HCT116 (cell line): ENCODE measurements around the gene SLC44A2. TPM values are rescaled to one million over a fixed set of nuclear protein-coding genes. Genes with fewer than 3 reads are reported as not detected.
A peak's percentile ranks its signal among the peaks of the same experiment; 100 is the strongest.

Experiments
- ATAC-seq: fragments of 200-7000 bp; cut with Tn5 transposase; 2 replicates; pipeline ENCODE4 v1.9.1; 2020; ENCODE audit warnings: mild to moderate bottlenecking, moderate library complexity
- BruUV-seq: library from RNA; stranded (reverse); fragments of 400-500 nt; replicated peaks from 2 replicates; lab custom pipeline; 2021; lab: Mats Ljungman, UMichigan
- CTCF ChIA-PET: fragments of 300-600 bp; sonication (Branson Sonifier 250); formaldehyde crosslinking; loops from one replicate; lab custom pipeline; 2021; ENCODE audit warnings: antibody characterized with exemption; lab: Charles Lee
- POLR2A ChIA-PET: fragments of 300-600, 350-600 bp; sonication (Branson Sonifier 250); formaldehyde crosslinking; loops from one replicate; lab custom pipeline; 2021; ENCODE audit warnings: antibody characterized with exemption; lab: Charles Lee
- RAD21 ChIA-PET, 2 experiments: fragments of 300-600 bp; sonication (Branson Sonifier 250); formaldehyde crosslinking; loops; one replicate each; lab custom pipeline; 2023; ENCODE audit warnings: low total read pairs in 2 of 2; ENCODE audit not compliant: uncharacterized antibody in 2 of 2, unreplicated experiment in 2 of 2, low non-redundant PET in 1 of 2; lab: Charles Lee
- DNase-seq: peaks from one replicate; pipeline ENCODE4 v3.0.0-alpha.2; 2010; ENCODE audit warnings: low read depth, low spot score
- H2AFZ ChIP-seq: fragments of 200-600 bp; shearing (Covaris generic), sonication (generic); 2 replicates; pipeline ENCODE4 v1.6.1; 2017; ENCODE audit warnings: low read depth, mixed run types, mixed read lengths, antibody characterized with exemption, low read length; ENCODE audit not compliant: poor library complexity, severe bottlenecking
- H3K27ac ChIP-seq: 2 replicates; pipeline ENCODE4 v1.5.1; 2012; ENCODE audit warnings: low read depth, low read length
- H3K27me3 ChIP-seq: fragments of 200-600 bp; sonication (generic); 2 replicates; pipeline ENCODE4 v1.6.1; 2016; ENCODE audit warnings: mixed run types, low read length, mixed read lengths; ENCODE audit not compliant: insufficient read depth
- H3K36me3 ChIP-seq, 2 experiments: fragments of 200-500 bp in 1 of 2; fragments of 200-600 bp in 1 of 2; sonication (Bioruptor generic) in 1 of 2; sonication (generic) in 1 of 2; 2 replicates each; pipeline versions ENCODE4 v1.5.1 to v1.6.1; 2014 to 2016; ENCODE audit warnings: low read length in 2 of 2, inconsistent platforms in 1 of 2, mixed read lengths in 1 of 2, mixed run types in 1 of 2; ENCODE audit not compliant: insufficient read depth in 2 of 2, control insufficient read depth in 1 of 2
- H3K4me1 ChIP-seq, 2 experiments: fragments of 200-600 bp in 1 of 2; sonication (generic) in 1 of 2; 2 replicates each; pipeline versions ENCODE4 v1.5.1 to v1.6.1; 2012 to 2017; ENCODE audit warnings: low read length in 2 of 2, inconsistent platforms in 1 of 2, mild to moderate bottlenecking in 1 of 2, mixed read lengths in 1 of 2, mixed run types in 1 of 2, moderate library complexity in 1 of 2; ENCODE audit not compliant: insufficient read depth in 2 of 2, control insufficient read depth in 1 of 2
- H3K4me2 ChIP-seq: fragments of 200-600 bp; sonication (generic); 2 replicates; pipeline ENCODE4 v1.6.1; 2017; ENCODE audit warnings: mixed run types, low read length, mixed read lengths
- H3K4me3 ChIP-seq, 2 experiments: fragments of 200-600 bp in 1 of 2; sonication (generic) in 1 of 2; replicated peaks in 1 of 2; 2 replicates each; pipeline ENCODE4 v1.5.1; 2011 to 2016; ENCODE audit warnings: low read length in 2 of 2, control low read depth in 1 of 2, low read depth in 1 of 2, mild to moderate bottlenecking in 1 of 2, mixed read lengths in 1 of 2, mixed run types in 1 of 2
- H3K79me2 ChIP-seq: fragments of 200-600 bp; sonication (generic); 2 replicates; pipeline ENCODE4 v1.6.1; 2017; ENCODE audit warnings: mild to moderate bottlenecking, mixed run types, low read length, moderate library complexity, mixed read lengths; ENCODE audit not compliant: insufficient read depth
- H3K9ac ChIP-seq: fragments of 200-600 bp; sonication (generic); 2 replicates; pipeline ENCODE4 v1.6.1; 2016; ENCODE audit warnings: low read length, mixed read lengths
- H3K9me2 ChIP-seq: fragments of 200-600 bp; sonication (generic), shearing (Covaris generic); 2 replicates; pipeline ENCODE4 v1.6.1; 2017; ENCODE audit warnings: mixed run types, mild to moderate bottlenecking, moderate library complexity; ENCODE audit not compliant: insufficient read depth
- H3K9me3 ChIP-seq, 2 experiments: fragments of 200-500 bp in 1 of 2; fragments of 200-600 bp in 1 of 2; sonication (Bioruptor generic) in 1 of 2; sonication (generic) in 1 of 2; 2 replicates each; pipeline ENCODE4 v1.6.1; 2014 to 2017; ENCODE audit warnings: low read length in 2 of 2, mixed read lengths in 2 of 2, inconsistent platforms in 1 of 2, low read depth in 1 of 2, mild to moderate bottlenecking in 1 of 2, mixed run types in 1 of 2, moderate library complexity in 1 of 2; ENCODE audit not compliant: control insufficient read depth in 1 of 2, insufficient read depth in 1 of 2
- H4K20me1 ChIP-seq: fragments of 200-600 bp; sonication (generic), shearing (Covaris generic); 2 replicates; pipeline ENCODE4 v1.6.1; 2017; ENCODE audit warnings: mixed run types, mild to moderate bottlenecking, moderate library complexity; ENCODE audit not compliant: insufficient read depth
- CBX3 ChIP-seq: IDR thresholded peaks from 2 replicates; pipeline ENCODE4 v1.6.1; 2012; ENCODE audit warnings: low read depth
- EZH2 ChIP-seq: fragments of 200-600 bp; sonication (generic); IDR thresholded peaks from 2 replicates; pipeline ENCODE4 v1.6.1; 2017; ENCODE audit warnings: antibody characterized with exemption, mixed run types
- EZH2phosphoT487 ChIP-seq: fragments of 200-600 bp; IDR thresholded peaks from 2 replicates; pipeline ENCODE4 v1.6.1; 2018; ENCODE audit warnings: antibody characterized with exemption, borderline replicate concordance
- POLR2AphosphoS5 ChIP-seq: IDR thresholded peaks from 2 replicates; pipeline ENCODE4 v1.6.1; 2011; ENCODE audit warnings: mild to moderate bottlenecking, low read depth, low read length, moderate library complexity
- ZBTB33 ChIP-seq: IDR thresholded peaks from 2 replicates; pipeline ENCODE4 v1.6.1; 2011; ENCODE audit warnings: mild to moderate bottlenecking, low read length, moderate library complexity; ENCODE audit not compliant: insufficient replicate concordance; ENCODE audit errors: extremely low read depth
- ZNF274 ChIP-seq: fragments of 200-500 bp; sonication (Bioruptor generic); IDR thresholded peaks from 2 replicates; pipeline ENCODE4 v1.6.1; 2014; ENCODE audit warnings: mild to moderate bottlenecking, low read depth, low read length, inconsistent platforms
- intact Hi-C: fragments of 100-400 bp; cut with micrococcal nuclease; formaldehyde crosslinking; loops from 2 replicates; pipeline ENCODE4 v1.10.0; 2022
- total RNA-seq: library from RNA; stranded (reverse); gene quantifications from one replicate; pipeline ENCODE4 v1.2.1, GENCODE V29; 2021; ENCODE audit not compliant: unreplicated experiment

The SLC44A2 gene
- total RNA-seq, 1 experiment from 2014 or later, result 90.9 TPM

GRCh38 chr19:10620786-10621185 is 4.6 kb upstream of the SLC44A2 start:
- H2AFZ ChIP-seq, result no peak overlapping the region
- intact Hi-C loops, result no loop called here
- H3K4me1 ChIP-seq, result peaks cover 59 to 75% of the 10 kb centered on the region in 2 experiments
- no peak overlapping the region for H3K27ac ChIP-seq
- no peak for TF ChIP-seq CBX3
- BruUV-seq, result no TSS peak
- no peaks in the 10 kb centered on the region for H3K9me3 ChIP-seq
- DNase-seq, result no peak
- ChIA-PET CTCF (interaction anchor here (0.7 kb wide), 1 partner anchor 97 kb away, joined by 3 read pairs; the partner anchor contains the start of gene DNM2), RAD21 (no interaction called here), POLR2A (interaction anchor here (0.7 kb wide), 1 partner anchor 36 kb away, joined by 3 read pairs; no protein-coding TSS in a partner anchor)
- H3K4me2 ChIP-seq, result peak overlapping the region; percentile 27
- no peaks in the 10 kb centered on the region for H3K27me3 ChIP-seq
- no peak overlapping the region for H3K4me3 ChIP-seq
- ATAC-seq, result no peak
- H3K9me2 ChIP-seq, result no peaks in the 10 kb centered on the region
- no peak overlapping the region for H3K9ac ChIP-seq
- H4K20me1 ChIP-seq, result no peaks in the 10 kb centered on the region
- H3K79me2 ChIP-seq, result peaks cover 3% of the 10 kb centered on the region
- no peaks in the 10 kb centered on the region for H3K36me3 ChIP-seq

- CTCF ChIA-PET, result interaction anchor here (0.7 kb wide), 1 partner anchor 17 kb away, joined by 3 read pairs; no protein-coding TSS in a partner anchor
- Histone ChIP-seq H3K27me3 (no peaks in the 10 kb centered on the region), H2AFZ (no peak overlapping the region), H3K4me3 (no peak overlapping the region), H3K27ac (no peak overlapping the region), H4K20me1 (no peaks in the 10 kb centered on the region), H3K4me1 (peaks cover 58 to 72% of the 10 kb centered on the region in 2 experiments), H3K9me2 (no peaks in the 10 kb centered on the region), H3K79me2 (peaks cover 9% of the 10 kb centered on the region), H3K9me3 (no peaks in the 10 kb centered on the region), H3K9ac (no peak overlapping the region), H3K36me3 (no peaks in the 10 kb centered on the region), H3K4me2 (no peak overlapping the region)
- intact Hi-C loops, result no loop called here
- no peak for DNase-seq
- POLR2A ChIA-PET, result interaction anchor here (1.2 kb wide), 1 partner anchor 80 kb away, joined by 3 read pairs; no protein-coding TSS in a partner anchor
- TF ChIP-seq EZH2 (no peak), ZBTB33 (no peak), EZH2phosphoT487 (no peak), ZNF274 (no peak), CBX3 (no peak), POLR2AphosphoS5 (no peak)
- RAD21 ChIA-PET, result no interaction called here
- no TSS peak for BruUV-seq
- ATAC-seq, result no peak
Observed at GRCh38 chr19:10621966-10622365, 3.4 kb upstream of the SLC44A2 start.
